Ramos (cell line): ENCODE measurements around the gene IER3.

Experiments
- in situ Hi-C: fragments of 300-500 bp; cut with MboI; formaldehyde crosslinking; loops from one replicate; pipeline ENCODE4 v1.14.3; 2022; ENCODE audit warnings: low sequenced_read_pairs; ENCODE audit not compliant: unreplicated experiment

IER3 gene

DNA sequence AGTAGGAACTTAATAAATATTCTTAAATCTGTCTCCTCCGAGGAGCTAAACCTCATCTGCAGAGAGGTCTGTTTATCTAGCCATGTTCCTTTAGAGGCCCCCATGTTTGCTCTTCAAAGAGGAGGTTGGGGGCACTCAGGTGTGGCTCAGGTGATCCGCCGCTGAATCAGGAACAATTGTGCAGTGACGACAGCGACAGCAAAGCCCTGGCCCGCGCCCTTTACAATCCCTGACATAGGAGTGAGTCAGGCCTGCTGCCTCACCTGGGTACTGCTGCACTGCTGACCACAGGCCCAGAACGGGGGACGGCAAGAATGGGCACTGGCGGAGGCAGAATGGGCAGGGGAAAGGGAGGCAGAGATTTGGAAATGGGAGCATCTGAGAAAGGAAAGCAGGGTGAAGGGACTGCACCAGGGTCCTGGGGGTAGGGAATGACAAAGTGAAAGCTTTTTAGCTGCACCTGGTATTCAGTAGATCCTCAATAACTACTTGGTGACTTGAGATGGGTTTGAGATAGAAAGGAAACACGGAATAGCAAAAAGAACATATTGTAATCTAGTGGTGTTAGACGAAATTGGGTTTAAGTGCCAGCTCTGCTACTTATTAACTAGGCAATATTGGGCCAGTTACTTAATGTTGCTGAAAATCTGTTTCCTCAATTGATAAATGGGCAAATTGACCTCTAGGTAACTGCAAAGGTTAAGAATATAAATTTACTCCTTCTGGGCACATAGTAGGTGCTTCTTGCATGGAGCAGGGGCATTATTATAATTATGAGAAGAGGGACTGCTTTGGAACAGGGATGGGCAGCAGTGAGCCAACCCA lies 5.4 kb upstream of the IER3 start:
- in situ Hi-C loops: no loop called here

DNA sequence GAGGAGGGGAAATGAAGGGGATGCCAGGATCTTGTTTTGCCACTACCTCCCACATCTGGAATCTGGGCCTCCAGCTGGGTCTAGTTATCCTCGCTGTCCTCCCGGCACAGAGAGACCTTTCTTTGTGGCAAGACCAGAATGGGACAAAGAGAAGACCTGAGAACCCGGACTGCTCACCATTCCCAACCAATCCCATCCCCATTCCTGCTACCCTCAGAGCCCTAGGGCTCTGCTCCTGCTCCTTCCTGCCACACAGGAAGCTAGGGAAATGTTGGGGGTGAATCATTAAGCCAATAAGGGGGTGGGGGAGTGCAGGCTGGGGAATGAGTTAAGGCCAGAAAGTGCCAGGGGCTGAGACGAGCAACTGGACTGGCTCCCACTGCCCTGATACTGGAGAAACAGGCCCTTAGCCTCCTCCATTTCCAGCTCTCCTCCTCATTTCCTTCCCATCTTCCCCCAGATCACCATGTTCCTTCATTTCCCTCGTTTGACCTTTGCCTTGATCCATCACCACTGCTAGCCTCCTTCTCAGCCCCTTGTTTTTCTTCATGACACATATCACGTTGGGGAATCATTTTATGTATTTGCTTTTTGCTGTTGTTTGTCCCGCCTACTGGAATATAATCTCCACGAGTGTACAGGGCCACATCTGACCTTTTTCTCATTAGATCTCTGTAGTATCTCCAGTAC lies 4.6 kb upstream of the IER3 start:
- in situ Hi-C loops: no loop called here

DNA sequence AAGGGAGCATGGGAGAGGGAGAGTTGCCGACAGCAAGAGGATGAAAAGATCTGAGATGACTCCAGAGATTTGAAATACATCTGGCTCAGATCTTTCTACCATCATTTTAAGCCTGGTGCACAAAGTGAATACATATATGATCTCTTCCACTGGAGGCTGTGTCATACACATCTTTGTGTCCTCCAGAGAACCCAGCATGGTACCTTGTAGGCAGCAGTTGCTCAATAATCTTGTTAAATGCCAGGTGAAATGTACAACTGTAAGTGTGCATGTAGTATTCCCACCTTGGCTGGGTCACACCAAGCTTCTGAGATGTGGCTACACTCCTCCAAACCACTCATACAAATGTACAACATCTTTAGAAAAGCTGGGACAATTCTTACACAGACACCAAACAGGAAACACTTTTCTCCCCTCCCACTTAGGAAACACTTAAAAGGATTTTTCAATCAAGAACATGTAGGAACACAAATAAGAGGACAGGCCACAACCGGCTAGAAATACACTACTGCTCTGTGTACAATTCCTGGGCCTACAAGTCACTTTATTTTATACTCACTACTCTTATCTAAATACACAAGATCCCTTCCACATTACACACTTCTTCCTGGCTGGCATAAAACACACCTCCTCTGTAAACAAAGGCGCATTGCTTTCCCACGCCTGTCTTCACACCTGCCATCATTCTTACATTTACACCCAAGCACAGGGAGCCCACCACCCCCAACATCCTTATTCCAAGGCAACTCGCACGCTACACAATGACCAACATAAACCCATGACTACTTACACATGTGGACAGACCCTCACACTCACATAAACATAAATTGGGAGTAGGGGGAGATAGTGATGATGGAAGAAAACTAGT lies 3.8 kb upstream of the IER3 start:
- in situ Hi-C loops: no loop called here

DNA sequence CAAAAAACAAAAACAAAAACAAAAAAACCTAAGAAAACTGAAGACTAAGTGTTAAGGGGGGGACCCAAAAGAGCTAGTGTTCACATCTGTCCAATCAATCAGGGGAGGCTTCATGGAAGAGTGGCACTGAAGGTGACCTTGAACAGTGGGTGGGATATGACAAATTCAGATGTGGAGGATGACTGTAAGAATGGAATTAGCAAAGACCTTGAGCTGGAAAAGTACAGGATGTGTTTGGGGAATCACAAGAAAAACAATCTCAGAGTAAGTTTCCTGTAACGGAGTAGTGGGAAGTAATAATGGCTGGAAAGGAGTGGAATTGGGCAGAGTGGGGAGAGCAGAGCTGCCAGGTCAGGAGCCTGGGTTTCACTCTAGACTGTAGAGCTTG lies 2.9 kb upstream of the IER3 start:
- in situ Hi-C loops: no loop called here

DNA sequence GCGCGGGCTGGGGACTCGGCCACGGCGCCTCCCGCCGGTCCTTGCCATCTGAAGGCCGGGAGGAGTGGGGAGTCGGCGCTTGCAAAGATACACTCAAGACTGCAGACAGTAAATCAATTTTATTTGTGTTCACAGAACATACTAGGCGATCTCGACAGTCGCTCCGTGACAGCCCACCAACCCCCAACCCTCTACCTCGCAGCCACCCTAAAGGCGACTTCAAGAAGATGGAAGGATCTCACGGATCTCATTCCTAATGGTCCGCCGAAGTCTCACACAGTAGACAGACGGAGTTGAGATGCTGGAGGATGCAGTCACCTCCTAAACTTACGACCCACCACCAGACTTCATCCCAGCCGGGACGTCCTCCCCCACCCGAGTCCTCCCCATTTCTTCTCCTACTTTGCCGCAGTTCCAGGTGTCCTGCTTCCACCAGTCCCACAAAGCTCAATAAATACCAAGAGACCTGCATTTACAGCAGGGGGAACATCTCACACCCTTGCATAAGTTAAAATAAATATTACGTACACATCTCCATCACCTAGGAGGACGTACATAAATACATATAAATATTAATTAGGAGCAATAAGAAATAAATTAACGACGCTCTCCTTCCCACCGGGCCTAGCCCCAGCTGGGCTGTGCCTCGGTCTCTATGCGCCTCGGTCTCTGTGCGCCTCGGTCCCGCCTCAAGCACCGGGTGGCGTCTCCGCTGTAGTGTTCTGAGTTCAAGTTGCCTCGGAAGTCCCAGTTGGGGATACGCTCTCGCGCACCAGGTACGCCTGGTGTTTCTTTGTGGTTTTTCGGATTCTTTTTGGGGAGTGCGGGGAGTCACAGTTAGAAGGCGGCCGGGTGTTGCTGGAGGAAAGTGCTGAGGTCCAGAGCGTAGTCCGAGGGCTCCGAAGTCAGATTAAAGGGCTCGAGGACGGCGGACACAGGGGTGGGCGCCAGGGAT lies 971 bp downstream of the IER3 start:
- in situ Hi-C loops: loop anchor here (5.0 kb wide), 1 partner anchor 261 kb away; no protein-coding TSS in a partner anchor

DNA sequence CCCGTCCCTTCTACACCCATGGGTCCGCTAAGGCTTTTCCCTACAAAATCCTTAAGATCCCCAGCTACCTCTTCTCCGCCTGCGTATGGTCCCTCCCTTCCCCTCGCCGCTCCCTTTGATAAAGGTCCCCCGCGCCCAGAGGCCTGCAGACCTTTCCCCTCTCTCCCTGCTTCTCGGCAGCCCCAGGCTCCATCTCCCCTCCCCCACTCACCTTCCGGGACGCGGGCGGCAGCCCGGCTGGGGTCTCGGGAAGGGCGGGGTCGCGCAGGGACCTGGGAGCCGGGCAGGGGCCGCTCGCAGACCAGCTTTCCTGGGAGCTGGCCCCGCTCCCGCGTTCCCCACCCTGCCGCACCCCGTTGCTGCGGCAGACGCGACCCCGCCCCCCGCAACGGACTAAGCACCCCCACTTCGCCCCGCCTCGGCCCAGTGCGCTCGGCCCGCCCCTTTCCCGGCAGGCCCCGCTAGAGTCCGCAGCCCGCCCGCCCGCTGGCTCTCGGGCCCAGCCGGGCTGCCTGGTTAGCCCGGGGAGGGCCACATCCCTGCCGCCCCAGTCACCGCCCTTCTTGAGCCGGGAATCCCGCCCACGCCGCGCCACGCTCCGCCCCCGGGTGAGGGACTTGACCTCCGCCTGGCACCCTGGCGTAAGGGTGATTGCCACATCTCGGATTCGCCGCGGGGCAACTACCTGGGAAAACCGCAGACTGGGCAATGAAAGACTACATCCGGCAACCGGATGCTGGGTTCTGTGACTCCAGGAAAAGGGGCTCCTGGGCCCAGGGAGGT lies 1.8 kb downstream of the IER3 start, which contains the start of gene FLOT1:
TSS of gene FLOT1 (minus strand) at position 372 of the 783 bp plus-strand sequence. CDS start 498 bp downstream, outside the sequence.
- in situ Hi-C loops: loop anchor here (5.0 kb wide), 1 partner anchor 260 kb away; no protein-coding TSS in a partner anchor

DNA sequence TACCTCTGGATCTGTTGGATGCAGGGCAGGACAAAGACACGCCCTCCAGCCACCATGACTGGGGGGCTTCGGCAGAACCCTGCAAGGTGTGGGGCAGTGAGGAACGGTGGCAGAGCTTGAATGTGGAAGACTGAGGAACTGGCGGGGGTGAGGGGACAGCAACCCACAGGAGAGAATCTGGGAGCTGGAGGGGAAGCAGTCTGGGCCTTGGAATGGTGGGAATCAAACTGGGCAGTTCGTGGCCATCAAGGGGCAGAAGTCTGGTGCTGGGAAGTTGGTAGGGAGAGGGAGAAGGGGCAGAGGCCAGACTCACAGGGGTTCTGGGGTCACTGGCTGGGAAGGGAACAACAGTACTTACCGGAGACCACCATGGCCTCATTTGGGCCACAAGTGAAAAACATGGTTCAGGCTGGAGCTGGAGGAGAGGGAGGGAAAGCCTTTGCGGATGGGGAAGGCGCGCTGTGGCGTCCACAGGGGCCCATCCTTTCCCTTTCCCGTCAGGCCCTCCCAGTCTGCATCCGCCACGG lies 2.5 kb downstream of the IER3 start:
- in situ Hi-C loops: loop anchor here (5.0 kb wide), 1 partner anchor 260 kb away; no protein-coding TSS in a partner anchor

DNA sequence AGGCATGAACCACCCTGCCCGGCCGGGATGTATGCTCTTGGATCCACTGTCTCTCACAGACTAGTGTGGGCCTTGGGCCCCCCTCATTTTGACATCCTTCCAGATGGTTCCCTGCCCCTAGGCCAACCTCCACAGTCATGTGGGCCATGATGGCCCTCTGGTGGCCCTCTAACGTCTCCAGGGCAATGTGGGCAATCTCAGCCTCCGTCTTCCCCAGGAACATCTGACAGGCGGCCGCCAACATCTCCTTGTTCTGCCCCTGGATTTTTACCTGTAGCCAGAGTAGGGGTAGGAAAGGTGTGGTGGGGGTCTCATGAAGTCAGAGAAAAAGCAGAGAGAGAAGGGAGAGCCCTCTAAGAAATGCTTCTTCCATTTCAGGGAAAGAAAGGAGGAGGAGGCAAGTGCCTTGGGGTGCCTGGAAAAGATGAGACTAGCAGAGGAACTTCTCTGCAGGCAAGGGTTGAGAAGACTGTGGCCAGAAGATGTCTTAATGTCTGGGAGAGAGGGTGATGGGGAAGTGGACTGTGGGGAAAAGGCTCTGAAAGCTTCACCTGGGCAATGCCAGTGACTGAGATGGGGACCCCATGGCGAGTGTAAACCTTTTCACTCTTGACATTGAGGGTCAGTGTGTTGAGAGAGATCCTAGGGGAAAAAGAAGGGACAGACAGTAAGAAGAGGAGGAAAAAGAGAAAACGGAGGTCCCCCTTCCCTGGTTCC lies 3.1 kb downstream of the IER3 start:
- in situ Hi-C loops: loop anchor here (5.0 kb wide), 1 partner anchor 259 kb away; no protein-coding TSS in a partner anchor

DNA sequence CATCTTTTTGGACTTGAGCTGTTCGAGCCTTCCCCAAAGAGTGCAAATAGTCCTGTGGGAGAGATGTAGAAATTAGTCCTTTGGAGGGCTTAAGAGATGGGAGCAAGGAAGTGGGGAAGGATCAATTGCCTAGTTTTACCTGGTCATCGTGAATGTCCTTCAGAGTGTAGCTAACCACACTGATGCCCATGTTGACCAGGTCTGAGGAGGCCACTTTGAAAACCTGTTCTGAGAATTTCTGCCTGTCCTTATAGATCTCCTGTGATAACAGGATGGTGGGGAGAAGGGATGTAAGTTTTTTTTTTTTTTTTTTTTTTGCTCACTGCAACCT lies 3.8 kb downstream of the IER3 start:
- in situ Hi-C loops: loop anchor here (5.0 kb wide), 1 partner anchor 258 kb away; no protein-coding TSS in a partner anchor

DNA sequence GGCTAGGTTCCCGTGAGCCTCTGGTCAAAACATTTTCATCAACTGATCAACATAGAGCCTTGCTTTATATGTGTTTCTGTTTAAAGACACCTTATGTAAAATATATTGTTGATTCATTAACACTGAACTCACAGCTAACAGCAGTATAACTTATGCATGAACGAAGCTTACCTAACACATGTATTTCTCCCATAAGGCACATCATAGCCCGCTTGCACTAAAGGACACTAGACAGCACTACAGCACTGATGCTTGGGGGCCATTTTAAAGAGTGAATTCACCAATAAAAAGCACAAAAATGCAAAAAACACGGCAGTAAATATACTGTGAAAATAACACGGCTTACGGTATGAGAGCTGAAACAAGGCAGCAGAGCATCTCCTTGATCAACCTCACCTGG lies 5.8 kb downstream of the IER3 start:
- in situ Hi-C loops: no loop called here

DNA sequence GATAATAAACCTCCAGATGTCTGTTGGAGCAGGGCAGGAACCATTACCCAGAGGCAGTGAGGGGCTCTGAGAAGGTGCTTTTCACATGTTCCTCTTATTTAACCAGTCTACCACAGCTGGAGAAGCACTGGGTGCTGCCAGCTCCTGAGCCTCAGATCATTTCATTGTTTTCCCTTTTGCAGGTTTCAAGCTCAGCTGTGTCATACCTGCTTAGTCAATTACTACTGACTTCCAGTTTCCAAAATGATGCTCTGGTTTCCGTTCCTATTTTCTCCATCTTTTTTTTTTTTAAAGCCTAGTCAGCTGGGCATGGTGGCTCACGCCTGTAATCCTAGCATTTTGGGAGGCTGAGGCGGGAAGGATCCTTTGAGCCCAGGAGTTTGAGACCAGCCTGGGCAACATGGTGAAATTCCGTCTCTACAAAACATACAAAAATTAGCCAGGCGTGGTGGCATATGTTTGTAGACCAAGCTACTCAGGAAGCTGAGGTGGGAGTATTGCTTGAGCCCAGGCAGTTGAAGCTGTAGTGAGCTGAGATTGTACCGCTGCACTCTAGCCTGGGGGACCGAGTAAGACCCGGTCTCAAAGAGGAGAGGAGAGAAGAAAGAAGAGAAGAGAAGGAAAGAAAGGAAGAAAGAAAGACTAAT lies 8.6 kb downstream of the IER3 start:
- in situ Hi-C loops: no loop called here

DNA sequence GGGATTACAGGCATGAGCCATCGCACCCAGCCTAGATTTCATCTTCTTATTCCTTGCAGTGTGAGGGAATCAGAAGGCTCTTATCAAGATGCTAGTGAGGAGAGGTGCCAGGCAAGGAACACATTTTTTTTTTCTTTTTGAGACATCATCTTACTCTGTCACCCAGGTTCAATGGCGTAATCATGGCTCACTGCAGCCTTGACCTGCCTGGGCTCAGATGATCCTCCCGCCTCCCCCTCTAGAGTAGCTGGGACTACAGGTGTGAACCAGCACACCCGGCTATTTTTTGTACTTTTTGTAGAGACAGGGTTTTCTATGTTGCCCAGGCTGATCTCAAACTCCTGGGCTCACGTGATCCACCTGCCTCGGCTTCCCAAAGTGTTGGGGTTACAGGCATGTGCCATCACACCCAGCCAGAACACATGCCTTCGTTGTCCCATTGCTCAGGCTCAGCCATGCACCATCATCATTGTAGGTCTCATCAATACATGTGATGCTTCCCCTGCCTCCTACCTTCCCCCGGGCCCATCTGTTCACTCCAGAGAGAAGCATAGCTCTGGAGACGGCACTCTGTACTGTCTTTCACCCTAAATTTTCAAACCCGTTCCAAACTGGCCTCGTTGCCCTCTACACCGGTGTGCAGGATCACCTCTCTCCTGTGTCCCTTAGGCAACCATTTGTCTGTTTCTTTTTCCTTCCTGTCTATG lies 12.0 kb downstream of the IER3 start:
- in situ Hi-C loops: no loop called here

DNA sequence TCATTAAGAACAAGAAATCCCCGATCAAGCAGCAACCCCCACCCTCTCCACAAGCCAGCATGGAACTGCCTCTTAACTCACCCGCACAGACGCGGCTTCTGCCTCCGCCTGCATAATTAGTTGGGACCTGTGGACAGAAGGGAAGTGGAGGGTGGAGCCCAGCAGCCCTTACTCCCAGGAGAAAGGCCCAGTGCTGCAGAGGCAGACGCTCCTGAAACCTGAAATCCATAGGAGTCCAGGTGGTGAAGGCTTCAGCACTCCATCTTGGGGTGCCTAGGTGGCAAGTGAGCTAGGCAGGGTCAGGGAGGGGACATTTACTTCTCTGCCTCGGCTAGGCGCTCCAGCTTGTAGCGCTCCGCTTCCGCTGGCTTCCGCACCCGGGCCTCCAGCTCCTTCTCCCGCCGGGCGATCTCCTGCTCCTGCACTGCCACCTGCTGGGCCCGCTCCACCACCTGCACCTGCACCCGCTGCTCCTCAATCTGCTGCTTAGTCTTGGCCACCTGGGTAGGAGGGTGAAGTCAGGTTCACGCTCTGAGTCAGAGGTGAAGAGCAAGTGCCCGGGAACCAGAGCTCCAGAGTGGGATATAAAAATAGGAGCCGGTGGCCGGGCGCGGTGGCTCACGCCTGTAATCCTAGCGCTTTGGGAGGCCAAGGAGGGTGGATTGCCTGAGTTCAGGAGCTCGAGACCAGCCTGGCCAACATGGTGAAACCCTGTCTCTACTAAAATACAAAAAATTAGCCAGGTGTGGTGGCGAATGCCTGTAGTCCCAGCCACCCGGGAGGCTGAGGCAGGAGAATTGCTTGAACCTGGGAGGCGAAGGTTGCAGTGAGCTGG lies 13.5 kb downstream of the IER3 start:
- in situ Hi-C loops: no loop called here

DNA sequence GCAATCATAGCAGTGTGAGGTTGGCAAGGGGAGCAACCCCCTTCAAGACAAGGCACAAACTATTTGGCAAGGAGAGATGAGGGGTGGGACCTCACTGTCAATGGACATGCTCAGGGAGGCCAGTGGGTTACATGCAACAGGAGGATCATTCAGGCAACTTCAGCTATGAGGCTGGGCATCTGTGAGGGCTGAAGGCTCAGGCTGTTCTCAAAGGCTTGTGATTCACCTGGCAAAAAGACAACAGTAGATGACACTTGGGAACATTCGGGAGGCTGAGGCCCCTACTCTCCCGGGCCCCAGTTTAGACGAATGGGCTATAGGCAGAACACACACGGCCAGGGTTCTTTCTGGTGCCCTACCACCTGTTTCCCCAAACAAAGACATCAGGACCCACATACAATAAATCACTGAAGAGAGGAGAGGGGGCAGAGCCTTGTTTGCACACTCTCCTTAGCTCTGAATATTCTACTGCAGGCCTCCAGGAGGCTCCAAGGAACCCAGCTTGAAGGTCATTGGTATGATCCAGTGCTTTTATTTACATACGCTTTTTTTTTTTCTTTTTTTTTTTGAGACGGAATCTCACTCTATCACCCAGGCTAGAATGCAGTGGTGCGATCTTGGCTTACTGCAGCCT lies 16.3 kb downstream of the IER3 start:
- in situ Hi-C loops: loop anchor here (5.0 kb wide), 1 partner anchor 56 kb away; the partner anchor contains the start of gene DHX16
